GM12872 (cell line): ENCODE measurements around the gene FAIM2.

Source experiments
- TF ChIP-seq, protein P1 (sequence below): IDR thresholded peaks from 3 replicates; pipeline ENCODE4 v1.5.1; 2011; ENCODE audit warnings: low read depth, mild to moderate bottlenecking, low read length, moderate library complexity; ENCODE audit not compliant: insufficient read depth

FAIM2 gene

DNA sequence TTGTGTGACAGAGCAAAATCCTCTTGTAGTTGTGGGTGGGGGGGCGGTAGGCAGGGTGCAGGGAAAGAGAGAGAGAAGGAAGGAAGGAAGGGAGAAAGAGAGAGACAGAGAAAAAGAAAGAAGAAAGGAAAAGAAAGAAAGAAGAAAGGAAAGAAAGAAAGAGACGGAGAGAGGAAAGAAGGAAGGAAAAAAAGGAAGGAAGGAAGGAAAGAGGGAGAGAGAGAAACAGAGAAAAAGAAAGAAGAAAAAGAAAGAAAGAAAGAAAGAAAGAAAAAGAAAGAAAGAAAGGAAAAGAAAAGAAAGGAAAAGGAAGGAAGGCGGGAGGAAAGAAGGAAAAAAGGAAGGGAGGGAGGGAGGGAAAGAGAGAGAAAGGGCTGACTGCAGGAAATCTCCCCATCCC is 17.6 kb upstream of the FAIM2 start:
- TF ChIP-seq, protein P1, sequence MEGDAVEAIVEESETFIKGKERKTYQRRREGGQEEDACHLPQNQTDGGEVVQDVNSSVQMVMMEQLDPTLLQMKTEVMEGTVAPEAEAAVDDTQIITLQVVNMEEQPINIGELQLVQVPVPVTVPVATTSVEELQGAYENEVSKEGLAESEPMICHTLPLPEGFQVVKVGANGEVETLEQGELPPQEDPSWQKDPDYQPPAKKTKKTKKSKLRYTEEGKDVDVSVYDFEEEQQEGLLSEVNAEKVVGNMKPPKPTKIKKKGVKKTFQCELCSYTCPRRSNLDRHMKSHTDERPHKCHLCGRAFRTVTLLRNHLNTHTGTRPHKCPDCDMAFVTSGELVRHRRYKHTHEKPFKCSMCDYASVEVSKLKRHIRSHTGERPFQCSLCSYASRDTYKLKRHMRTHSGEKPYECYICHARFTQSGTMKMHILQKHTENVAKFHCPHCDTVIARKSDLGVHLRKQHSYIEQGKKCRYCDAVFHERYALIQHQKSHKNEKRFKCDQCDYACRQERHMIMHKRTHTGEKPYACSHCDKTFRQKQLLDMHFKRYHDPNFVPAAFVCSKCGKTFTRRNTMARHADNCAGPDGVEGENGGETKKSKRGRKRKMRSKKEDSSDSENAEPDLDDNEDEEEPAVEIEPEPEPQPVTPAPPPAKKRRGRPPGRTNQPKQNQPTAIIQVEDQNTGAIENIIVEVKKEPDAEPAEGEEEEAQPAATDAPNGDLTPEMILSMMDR, result no peak

DNA sequence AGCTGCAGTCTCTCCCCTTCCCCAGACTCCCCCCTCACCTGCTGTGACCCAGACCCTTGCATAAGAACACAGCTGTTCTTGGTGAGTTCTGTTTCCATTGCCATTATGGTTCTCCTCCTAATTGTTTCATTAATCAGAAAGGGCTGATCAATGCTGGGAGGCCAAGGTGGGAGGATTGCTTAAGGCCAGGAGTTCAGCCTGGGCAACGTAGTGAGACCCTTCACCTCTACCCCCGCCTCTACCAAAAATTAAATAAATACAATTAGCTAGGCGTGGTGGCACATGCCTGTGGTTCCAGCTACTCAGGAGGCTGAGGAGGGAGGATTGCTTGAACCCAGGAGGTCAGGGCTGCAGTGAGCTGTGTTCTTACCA is 17.2 kb upstream of the FAIM2 start:
- TF ChIP-seq, protein P1, result no peak

DNA sequence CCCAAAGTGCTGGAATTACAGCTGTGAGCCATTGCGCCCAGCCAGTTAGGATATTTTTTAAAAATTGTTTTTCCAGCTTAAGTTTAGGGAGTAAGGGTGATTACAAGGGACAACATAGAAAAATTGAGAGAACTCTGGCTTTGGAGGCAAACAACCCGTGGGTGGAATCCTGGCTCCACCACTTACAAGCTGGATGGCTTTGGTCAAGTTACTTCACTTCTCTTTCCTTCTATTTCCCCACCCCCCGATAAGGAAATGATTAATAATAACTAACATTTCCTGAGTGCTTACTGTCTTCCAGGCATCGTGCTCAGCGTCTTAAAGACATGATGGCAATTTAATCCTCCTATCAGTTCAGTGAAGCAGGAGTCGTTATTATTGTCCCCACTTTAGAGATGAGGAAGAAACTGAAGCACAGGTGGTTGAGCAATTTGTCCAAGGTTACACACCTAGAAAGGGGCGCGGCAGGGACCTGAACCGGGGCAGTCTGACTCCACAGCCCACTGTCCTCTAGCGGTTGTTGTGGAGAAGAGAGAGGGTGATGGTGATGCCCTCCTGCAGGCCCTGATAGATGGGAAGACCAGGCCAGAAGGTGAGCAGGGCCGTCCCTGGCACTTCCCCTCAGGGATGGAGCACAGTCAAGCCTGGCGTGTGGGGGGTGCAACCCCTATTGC is 16.7 kb upstream of the FAIM2 start:
- TF ChIP-seq, protein P1, result no peak

DNA sequence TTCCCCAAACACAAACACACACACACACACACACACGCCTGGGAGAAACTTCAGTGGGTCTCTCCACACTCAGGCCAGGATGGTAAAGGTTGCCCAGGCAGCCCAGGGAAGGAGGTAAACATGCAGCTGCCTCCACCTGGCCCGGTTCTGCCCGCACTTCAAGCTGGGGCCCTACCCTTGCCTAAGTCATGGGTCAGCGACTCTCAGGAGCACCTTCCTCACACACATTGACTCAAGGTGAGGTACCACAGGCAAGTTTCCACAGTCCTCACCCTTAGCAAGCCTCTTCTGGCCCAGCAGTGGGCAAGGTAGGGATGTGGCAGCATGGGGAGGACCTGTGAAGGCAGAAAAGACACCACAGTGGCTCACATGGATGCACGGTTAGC is 14.1 kb upstream of the FAIM2 start:
- TF ChIP-seq, protein P1, result no peak

DNA sequence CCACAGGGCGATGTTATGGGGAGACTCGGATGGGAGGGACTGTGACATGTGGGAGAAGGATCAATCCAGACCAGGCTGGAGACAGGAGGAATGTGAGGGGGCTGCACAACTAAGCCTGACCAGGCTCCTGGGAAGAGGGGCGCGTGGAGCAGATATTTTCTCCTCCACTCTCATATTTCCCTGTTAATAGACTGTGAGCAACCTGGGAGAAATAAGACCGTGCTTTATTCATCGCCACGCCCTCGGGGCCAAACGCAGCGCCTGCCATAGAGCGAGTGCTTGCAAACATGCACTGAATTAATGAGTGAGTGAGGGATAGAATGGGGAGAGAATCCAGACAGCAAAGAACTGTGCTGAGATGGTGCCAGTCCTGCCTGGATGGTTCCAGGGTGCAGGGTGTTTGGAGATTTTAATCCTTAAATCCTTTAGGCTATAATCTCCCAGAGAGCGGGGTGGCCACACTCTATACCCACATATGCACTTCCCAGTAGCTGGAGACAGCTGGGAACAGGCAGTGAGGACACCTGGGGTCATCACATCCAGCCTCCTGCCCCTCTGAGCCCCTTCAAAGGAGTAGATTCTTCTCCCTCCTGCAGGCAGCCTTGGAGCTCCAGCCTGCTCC is 13.6 kb upstream of the FAIM2 start:
- TF ChIP-seq, protein P1, result no peak

DNA sequence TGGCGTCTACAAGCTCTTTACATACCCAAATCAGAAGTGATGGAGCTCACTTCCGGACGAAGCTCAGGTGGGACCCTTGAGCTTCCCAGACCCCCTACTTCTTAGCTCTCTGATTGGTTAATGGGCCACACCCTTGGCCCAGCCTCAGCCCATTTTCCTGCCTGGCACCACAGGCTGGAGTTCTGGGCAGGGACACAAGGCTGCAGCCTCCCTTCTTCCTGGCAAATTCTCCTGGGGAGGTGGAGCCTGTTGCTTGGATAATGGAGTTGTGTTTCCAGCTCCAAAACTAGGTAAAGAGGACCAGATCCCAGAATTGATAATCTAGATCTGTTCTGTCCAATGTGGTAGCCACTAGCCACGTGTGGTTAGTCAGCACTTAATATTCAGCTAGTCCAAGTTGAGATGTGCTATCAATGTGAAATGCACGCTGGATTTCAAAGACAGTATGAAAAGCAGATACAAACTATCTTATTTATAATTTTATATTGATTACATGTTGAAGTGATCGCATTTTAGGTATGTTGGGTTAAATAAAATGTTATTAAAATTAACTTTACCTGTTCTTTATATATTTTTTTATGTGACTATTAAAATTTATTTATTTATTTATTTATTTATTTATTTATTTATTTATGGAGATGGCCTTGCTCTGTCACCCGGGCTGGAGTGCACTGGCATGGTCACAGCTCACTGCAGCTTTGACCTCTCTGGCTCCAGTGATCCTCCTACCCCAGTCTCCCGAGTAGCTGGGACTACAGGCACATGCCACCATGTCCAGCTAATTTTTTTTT is 12.6 kb upstream of the FAIM2 start:
- TF ChIP-seq, protein P1, result no peak
